WI38 (cell line): ENCODE data around the gene MCRIP2.
"Not testable (repeated sequence)": the region's sequence is repeated elsewhere in the genome, so short reads cannot be mapped to it uniquely, and the experiment has no call there.

Experiments
- H3K4me3 ChIP-seq: 2 replicates; pipeline ENCODE4 v1.5.1; 2011; ENCODE audit warnings: low read depth, mild to moderate bottlenecking, control low read depth, low read length
- CTCF ChIP-seq: IDR thresholded peaks from 2 replicates; pipeline ENCODE4 v1.5.1; 2012; ENCODE audit warnings: low read depth, mild to moderate bottlenecking, control low read depth, low read length

MCRIP2 gene

GRCh38 chr16:595942-596735 lies 45.5 kb upstream of the MCRIP2 start:
- H3K4me3 ChIP-seq, result no peak overlapping the region
- no peak for TF ChIP-seq CTCF

GRCh38 chr16:596736-597060 lies 44.9 kb upstream of the MCRIP2 start:
- no peak for TF ChIP-seq CTCF
- H3K4me3 ChIP-seq, result no peak overlapping the region

GRCh38 chr16:597655-598054 lies 44.0 kb upstream of the MCRIP2 start:
- not testable (repeated sequence) for H3K4me3 ChIP-seq

GRCh38 chr16:598823-599739 lies 42.5 kb upstream of the MCRIP2 start:
- TF ChIP-seq CTCF, result no peak
- H3K4me3 ChIP-seq, result no peak overlapping the region

- TF ChIP-seq CTCF, result no peak
- no peak overlapping the region for H3K4me3 ChIP-seq
Observed at GRCh38 chr16:600781-601180, 40.8 kb upstream of the MCRIP2 start.

GRCh38 chr16:603933-604332 lies 37.7 kb upstream of the MCRIP2 start:
- no peak for TF ChIP-seq CTCF

GRCh38 chr16:606656-607307 lies 34.8 kb upstream of the MCRIP2 start:
- H3K4me3 ChIP-seq, result no peak overlapping the region
- TF ChIP-seq CTCF, result no peak

More at GRCh38 chr16:603933-604332, 37.7 kb upstream of the MCRIP2 start:
- H3K4me3 ChIP-seq, result no peak overlapping the region
